ENCODE data around the gene OLIG2.

DNA sequence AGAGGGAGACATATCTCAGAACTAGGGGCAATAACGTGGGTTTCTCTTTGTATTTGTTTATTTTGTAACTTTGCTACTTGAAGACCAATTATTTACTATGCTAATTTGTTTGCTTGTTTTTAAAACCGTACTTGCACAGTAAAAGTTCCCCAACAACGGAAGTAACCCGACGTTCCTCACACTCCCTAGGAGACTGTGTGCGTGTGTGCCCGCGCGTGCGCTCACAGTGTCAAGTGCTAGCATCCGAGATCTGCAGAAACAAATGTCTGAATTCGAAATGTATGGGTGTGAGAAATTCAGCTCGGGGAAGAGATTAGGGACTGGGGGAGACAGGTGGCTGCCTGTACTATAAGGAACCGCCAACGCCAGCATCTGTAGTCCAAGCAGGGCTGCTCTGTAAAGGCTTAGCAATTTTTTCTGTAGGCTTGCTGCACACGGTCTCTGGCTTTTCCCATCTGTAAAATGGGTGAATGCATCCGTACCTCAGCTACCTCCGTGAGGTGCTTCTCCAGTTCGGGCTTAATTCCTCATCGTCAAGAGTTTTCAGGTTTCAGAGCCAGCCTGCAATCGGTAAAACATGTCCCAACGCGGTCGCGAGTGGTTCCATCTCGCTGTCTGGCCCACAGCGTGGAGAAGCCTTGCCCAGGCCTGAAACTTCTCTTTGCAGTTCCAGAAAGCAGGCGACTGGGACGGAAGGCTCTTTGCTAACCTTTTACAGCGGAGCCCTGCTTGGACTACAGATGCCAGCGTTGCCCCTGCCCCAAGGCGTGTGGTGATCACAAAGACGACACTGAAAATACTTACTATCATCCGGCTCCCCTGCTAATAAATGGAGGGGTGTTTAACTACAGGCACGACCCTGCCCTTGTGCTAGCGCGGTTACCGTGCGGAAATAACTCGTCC, 1.3 kb upstream of the OLIG2 start:
- TF ChIP-seq, protein P1, sequence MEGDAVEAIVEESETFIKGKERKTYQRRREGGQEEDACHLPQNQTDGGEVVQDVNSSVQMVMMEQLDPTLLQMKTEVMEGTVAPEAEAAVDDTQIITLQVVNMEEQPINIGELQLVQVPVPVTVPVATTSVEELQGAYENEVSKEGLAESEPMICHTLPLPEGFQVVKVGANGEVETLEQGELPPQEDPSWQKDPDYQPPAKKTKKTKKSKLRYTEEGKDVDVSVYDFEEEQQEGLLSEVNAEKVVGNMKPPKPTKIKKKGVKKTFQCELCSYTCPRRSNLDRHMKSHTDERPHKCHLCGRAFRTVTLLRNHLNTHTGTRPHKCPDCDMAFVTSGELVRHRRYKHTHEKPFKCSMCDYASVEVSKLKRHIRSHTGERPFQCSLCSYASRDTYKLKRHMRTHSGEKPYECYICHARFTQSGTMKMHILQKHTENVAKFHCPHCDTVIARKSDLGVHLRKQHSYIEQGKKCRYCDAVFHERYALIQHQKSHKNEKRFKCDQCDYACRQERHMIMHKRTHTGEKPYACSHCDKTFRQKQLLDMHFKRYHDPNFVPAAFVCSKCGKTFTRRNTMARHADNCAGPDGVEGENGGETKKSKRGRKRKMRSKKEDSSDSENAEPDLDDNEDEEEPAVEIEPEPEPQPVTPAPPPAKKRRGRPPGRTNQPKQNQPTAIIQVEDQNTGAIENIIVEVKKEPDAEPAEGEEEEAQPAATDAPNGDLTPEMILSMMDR (IDR thresholded peaks at IDR 0.05): no peak
- TF ChIP-seq POLR2A (IDR thresholded peaks at IDR 0.05): no peak
